Caco-2 (cell line): ENCODE measurements around the gene GRM1. TPM values are rescaled to one million over a fixed set of nuclear protein-coding genes. Genes with fewer than 3 reads are reported as not detected.

Source experiments
- BruUV-seq: library from RNA; stranded (reverse); fragments of 400-500 nt; replicated peaks from 2 replicates; lab custom pipeline; 2021; lab: Mats Ljungman, UMichigan
- CTCF ChIA-PET: fragments of 300-600 bp; sonication (Branson Sonifier 250); formaldehyde crosslinking; loops from one replicate; lab custom pipeline; 2022; ENCODE audit warnings: antibody characterized with exemption; lab: Charles Lee
- POLR2A ChIA-PET: fragments of 300-600 bp; sonication (Branson Sonifier 250); formaldehyde crosslinking; loops from one replicate; lab custom pipeline; 2022; ENCODE audit warnings: antibody characterized with exemption; lab: Charles Lee
- DNase-seq, 2 experiments: peaks; one replicate each; pipeline versions ENCODE4 v3.0.0 to v3.0.0-alpha.2; 2020 to 2022
- H3K27me3 ChIP-seq: replicated peaks from 2 replicates; pipeline ENCODE4 v1.6.0; 2011; ENCODE audit warnings: low read length; ENCODE audit not compliant: control insufficient read depth, insufficient read depth
- H3K36me3 ChIP-seq: 2 replicates; pipeline ENCODE4 v1.5.1; 2011; ENCODE audit warnings: low read length; ENCODE audit not compliant: control insufficient read depth, insufficient read depth
- H3K4me1 ChIP-seq: fragments of 250-450 bp; sonication (Bioruptor Pico); 2 replicates; pipeline ENCODE4 v1.5.1; 2020; ENCODE audit warnings: mild to moderate bottlenecking
- H3K4me3 ChIP-seq: 2 replicates; pipeline ENCODE4 v1.5.1; 2011; ENCODE audit warnings: low read depth, mild to moderate bottlenecking, control low read depth, low read length
- H3K9me3 ChIP-seq: fragments of 250-450 bp; sonication (Bioruptor Pico); 2 replicates; pipeline ENCODE4 v1.5.1; 2020; ENCODE audit warnings: mild to moderate bottlenecking, moderate library complexity
- H3K27ac Mint-ChIP-seq: one replicate; pipeline ENCODE4 v1.8.0; 2022; ENCODE audit warnings: mixed read lengths; ENCODE audit not compliant: unreplicated experiment
- H3K27me3 Mint-ChIP-seq: one replicate; pipeline ENCODE4 v1.8.0; 2022; ENCODE audit warnings: mixed read lengths; ENCODE audit not compliant: insufficient read depth, unreplicated experiment
- H3K36me3 Mint-ChIP-seq: one replicate; pipeline ENCODE4 v1.8.0; 2022; ENCODE audit warnings: mild to moderate bottlenecking, mixed read lengths; ENCODE audit not compliant: insufficient read depth, unreplicated experiment
- H3K4me1 Mint-ChIP-seq: one replicate; pipeline ENCODE4 v1.8.0; 2022; ENCODE audit warnings: low read depth, mixed read lengths; ENCODE audit not compliant: unreplicated experiment
- H3K4me3 Mint-ChIP-seq: one replicate; pipeline ENCODE4 v1.8.0; 2022; ENCODE audit warnings: mild to moderate bottlenecking, moderate library complexity, mixed read lengths; ENCODE audit not compliant: unreplicated experiment
- H3K9me3 Mint-ChIP-seq: one replicate; pipeline ENCODE4 v1.8.0; 2022; ENCODE audit warnings: mixed read lengths; ENCODE audit not compliant: unreplicated experiment
- intact Hi-C: fragments of 100-400 bp; cut with micrococcal nuclease; formaldehyde crosslinking; loops from one replicate; pipeline ENCODE4 v1.10.0; 2022; ENCODE audit not compliant: unreplicated experiment
- total RNA-seq: library from RNA; stranded (reverse); gene quantifications from 2 replicates; pipeline ENCODE4 v1.2.3, GENCODE V29; 2022
- TF ChIP-seq, protein P1 (sequence below), 2 experiments: fragments of 200-600 bp in 1 of 2; IDR thresholded peaks; 1 replicate in 1 of 2; 2 replicates in 1 of 2; pipeline versions ENCODE4 v1.5.1 to v1.8.0; 2011 to 2022; ENCODE audit warnings: antibody characterized with exemption in 1 of 2, control low read depth in 1 of 2, inconsistent platforms in 1 of 2, low read depth in 1 of 2, low read length in 1 of 2, mild to moderate bottlenecking in 1 of 2, moderate library complexity in 1 of 2; ENCODE audit not compliant: insufficient read depth in 1 of 2, severe bottlenecking in 1 of 2, unreplicated experiment in 1 of 2

Gene GRM1
- total RNA-seq, 1 experiment from 2014 or later, result not detected

DNA sequence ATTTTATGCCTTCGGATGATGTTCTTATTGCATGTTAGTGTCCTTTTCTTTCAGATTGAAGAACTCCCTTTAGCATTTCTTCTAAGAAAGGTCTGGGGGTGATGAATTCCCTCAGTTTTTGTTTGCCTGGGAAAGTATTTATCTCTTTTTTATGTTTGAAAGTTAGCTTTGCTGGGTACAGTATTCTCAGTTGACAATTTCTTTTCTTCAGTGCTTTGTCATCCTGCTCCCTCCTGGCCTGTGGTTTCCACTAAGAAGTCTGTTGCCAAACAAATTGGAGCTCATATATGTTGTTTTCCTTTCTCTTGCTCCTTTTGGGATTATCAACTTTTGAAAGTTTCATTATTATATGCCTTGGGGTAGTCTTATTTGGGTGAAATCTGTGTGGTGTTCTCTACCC, 11.5 kb downstream of the GRM1 start:
- BruUV-seq, result no TSS peak
- Histone ChIP-seq H3K36me3 (no peaks in the 10 kb centered on the region), H3K27me3 (no peaks in the 10 kb centered on the region), H3K9me3 (no peaks in the 10 kb centered on the region), H3K4me3 (no peak overlapping the region), H3K4me1 (no peaks in the 10 kb centered on the region)
- H3K36me3 Mint-ChIP-seq, result no peaks in the 10 kb centered on the region
- intact Hi-C loops, result loop anchor here (5.0 to 10.0 kb wide), 2 partner anchors 234 to 487 kb away; no protein-coding TSS in a partner anchor
- H3K9me3 Mint-ChIP-seq, result no peaks in the 10 kb centered on the region
- no peak overlapping the region for H3K4me3 Mint-ChIP-seq
- H3K27me3 Mint-ChIP-seq, result peaks cover 12% of the 10 kb centered on the region
- H3K4me1 Mint-ChIP-seq, result no peaks in the 10 kb centered on the region
- CTCF ChIA-PET, result interaction anchor here (1.2 kb wide), 1 partner anchor 486 kb away, joined by 3 read pairs; no protein-coding TSS in a partner anchor
- POLR2A ChIA-PET, result interaction anchor here (0.6 kb wide), 1 partner anchor 36 kb away, joined by 3 read pairs; no protein-coding TSS in a partner anchor
- H3K27ac Mint-ChIP-seq, result no peak overlapping the region
- DNase-seq, result no peak
- TF ChIP-seq, protein P1, sequence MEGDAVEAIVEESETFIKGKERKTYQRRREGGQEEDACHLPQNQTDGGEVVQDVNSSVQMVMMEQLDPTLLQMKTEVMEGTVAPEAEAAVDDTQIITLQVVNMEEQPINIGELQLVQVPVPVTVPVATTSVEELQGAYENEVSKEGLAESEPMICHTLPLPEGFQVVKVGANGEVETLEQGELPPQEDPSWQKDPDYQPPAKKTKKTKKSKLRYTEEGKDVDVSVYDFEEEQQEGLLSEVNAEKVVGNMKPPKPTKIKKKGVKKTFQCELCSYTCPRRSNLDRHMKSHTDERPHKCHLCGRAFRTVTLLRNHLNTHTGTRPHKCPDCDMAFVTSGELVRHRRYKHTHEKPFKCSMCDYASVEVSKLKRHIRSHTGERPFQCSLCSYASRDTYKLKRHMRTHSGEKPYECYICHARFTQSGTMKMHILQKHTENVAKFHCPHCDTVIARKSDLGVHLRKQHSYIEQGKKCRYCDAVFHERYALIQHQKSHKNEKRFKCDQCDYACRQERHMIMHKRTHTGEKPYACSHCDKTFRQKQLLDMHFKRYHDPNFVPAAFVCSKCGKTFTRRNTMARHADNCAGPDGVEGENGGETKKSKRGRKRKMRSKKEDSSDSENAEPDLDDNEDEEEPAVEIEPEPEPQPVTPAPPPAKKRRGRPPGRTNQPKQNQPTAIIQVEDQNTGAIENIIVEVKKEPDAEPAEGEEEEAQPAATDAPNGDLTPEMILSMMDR (IDR thresholded peaks at IDR 0.05; ENCODE audit: insufficient read depth in 1 of 2, low read depth in 1 of 2, low read length in 1 of 2, severe bottlenecking in 1 of 2, unreplicated experiment in 1 of 2), result no peak

DNA sequence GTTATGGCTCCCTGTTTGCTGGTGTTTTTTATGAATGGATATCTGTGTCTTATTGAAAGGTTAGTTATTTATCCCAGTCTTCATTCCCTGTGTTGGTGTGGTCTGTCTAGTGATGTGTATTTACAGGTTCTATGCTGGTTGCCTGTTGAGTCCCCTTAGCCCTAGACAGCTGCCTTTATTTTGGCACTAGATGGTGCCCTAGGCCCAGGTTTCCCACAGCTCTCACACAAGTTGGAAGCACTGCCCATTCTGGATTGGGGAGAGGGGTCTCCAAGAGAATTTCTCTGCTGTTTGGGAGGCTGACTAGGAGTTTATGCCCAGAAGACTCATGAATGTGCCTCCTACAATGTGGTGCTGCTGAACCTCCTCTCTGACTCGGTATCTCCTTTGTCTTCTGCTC, 12.4 kb downstream of the GRM1 start:
- H3K27me3 ChIP-seq, result no peaks in the 10 kb centered on the region
- H3K27me3 Mint-ChIP-seq, result peaks cover 15% of the 10 kb centered on the region
- H3K9me3 Mint-ChIP-seq, result no peaks in the 10 kb centered on the region
- CTCF ChIA-PET, result interaction anchor here (1.2 kb wide), 1 partner anchor 485 kb away, joined by 3 read pairs; no protein-coding TSS in a partner anchor
- BruUV-seq, result no TSS peak
- H3K27ac Mint-ChIP-seq, result no peak overlapping the region
- intact Hi-C loops, result loop anchor here (1.0 to 10.0 kb wide), 5 partner anchors 234 to 744 kb away; no protein-coding TSS in a partner anchor
- TF ChIP-seq, protein P1 (IDR thresholded peaks at IDR 0.05; ENCODE audit: insufficient read depth in 1 of 2, low read depth in 1 of 2, low read length in 1 of 2, severe bottlenecking in 1 of 2, unreplicated experiment in 1 of 2), result peak; percentile 48 to 63
- no peaks in the 10 kb centered on the region for H3K4me1 Mint-ChIP-seq
- DNase-seq, result peak; percentile 49 to 51
- no peak overlapping the region for H3K4me3 Mint-ChIP-seq
- no peaks in the 10 kb centered on the region for H3K9me3 ChIP-seq
- POLR2A ChIA-PET, result no interaction called here
- H3K36me3 ChIP-seq, result no peaks in the 10 kb centered on the region
- H3K4me3 ChIP-seq, result no peak overlapping the region
- H3K4me1 ChIP-seq, result no peaks in the 10 kb centered on the region
- no peaks in the 10 kb centered on the region for H3K36me3 Mint-ChIP-seq

DNA sequence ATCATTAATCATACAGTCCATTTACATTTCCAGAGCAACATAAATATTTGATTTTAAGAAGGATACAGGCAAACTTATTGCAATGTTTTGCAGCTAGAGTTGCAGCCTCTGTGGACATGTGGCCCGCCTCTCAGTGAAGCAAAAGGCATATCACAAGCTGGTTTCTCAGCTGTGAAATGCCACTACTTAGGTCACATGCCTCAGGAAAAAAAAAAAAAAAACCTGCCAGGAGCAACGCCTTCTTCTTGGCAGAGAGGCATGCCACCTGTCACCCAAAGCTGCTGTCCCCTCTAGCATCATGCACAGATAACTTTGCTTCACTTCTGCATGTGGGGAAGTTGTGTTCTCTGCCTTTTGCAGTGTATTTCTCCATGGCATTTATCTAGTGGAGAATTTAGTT, 18.5 kb downstream of the GRM1 start:
- DNase-seq, result no peak
- Histone ChIP-seq H3K4me3 (no peak overlapping the region), H3K4me1 (no peaks in the 10 kb centered on the region), H3K27me3 (no peaks in the 10 kb centered on the region; the same call in 1 of the 2 replicates), H3K9me3 (no peaks in the 10 kb centered on the region), H3K36me3 (no peaks in the 10 kb centered on the region)
- Mint-ChIP-seq H3K4me1 (no peaks in the 10 kb centered on the region), H3K27me3 (peaks cover 10% of the 10 kb centered on the region), H3K27ac (no peak overlapping the region), H3K9me3 (no peaks in the 10 kb centered on the region), H3K36me3 (no peaks in the 10 kb centered on the region), H3K4me3 (no peak overlapping the region)
- ChIA-PET CTCF (no interaction called here), POLR2A (no interaction called here)
- intact Hi-C loops, result loop anchor here (10.0 kb wide), 1 partner anchor 227 kb away; no protein-coding TSS in a partner anchor
- TF ChIP-seq, protein P1 (IDR thresholded peaks at IDR 0.05; ENCODE audit: insufficient read depth in 1 of 2, low read depth in 1 of 2, low read length in 1 of 2, severe bottlenecking in 1 of 2, unreplicated experiment in 1 of 2), result no peak
- BruUV-seq, result no TSS peak
